Upper lobe of left lung (tissue), 6 donors: ENCODE results near the gene NPHP4. TPM values are rescaled to one million over a fixed set of nuclear protein-coding genes. Genes with fewer than 3 reads are reported as not detected.

Experiments
- ATAC-seq, 2 donors: fragments of 200-7000 bp; cut with Tn5 transposase; one replicate each; pipeline ENCODE4 v1.9.1; 2022; ENCODE audit warnings: mild to moderate bottlenecking in 2 of 2, moderate library complexity in 2 of 2; ENCODE audit not compliant: low FRiP score in 2 of 2
- DNase-seq, 2 donors: peaks; one replicate each; pipeline ENCODE4 v3.0.0-alpha.2; 2019 to 2020
- H3K27ac ChIP-seq, 4 donors: fragments of 200-600 bp; sonication (generic); one replicate each; pipeline ENCODE4 v1.5.1; 2016 to 2019
- H3K27me3 ChIP-seq, 4 donors: fragments of 200-600 bp; sonication (generic); one replicate each; pipeline ENCODE4 v1.5.1; 2017 to 2019
- H3K36me3 ChIP-seq, 4 donors: fragments of 200-600 bp; sonication (generic); one replicate each; pipeline ENCODE4 v1.5.1; 2016 to 2019
- H3K4me1 ChIP-seq, 4 donors: fragments of 200-600 bp; sonication (generic); one replicate each; pipeline ENCODE4 v1.5.1; 2018 to 2019
- H3K4me3 ChIP-seq, 4 donors: fragments of 200-600 bp; sonication (generic); one replicate each; pipeline ENCODE4 v1.5.1; 2017 to 2019; ENCODE audit warnings: mild to moderate bottlenecking in 2 of 4, moderate library complexity in 1 of 4
- H3K9me3 ChIP-seq, 4 donors: fragments of 200-600 bp; sonication (generic); one replicate each; pipeline ENCODE4 v1.5.1; 2018 to 2019
- CTCF ChIP-seq, 6 experiments: fragments of 450-650 bp in 4 of 6; fragments of 200-600 bp in 2 of 6; sonication (generic) in 2 of 6; IDR thresholded peaks; one replicate each; pipeline ENCODE4 v1.5.1; 2016 to 2019; ENCODE audit warnings: antibody characterized with exemption in 6 of 6
- EP300 ChIP-seq, 4 donors: sonication (generic); formaldehyde crosslinking; IDR thresholded peaks; one replicate each; pipeline ENCODE4 v1.5.1; 2017; ENCODE audit warnings: antibody characterized with exemption in 4 of 4, control low read depth in 2 of 4
- POLR2A ChIP-seq, 4 donors: fragments of 450-650 bp; IDR thresholded peaks; one replicate each; pipeline ENCODE4 v1.5.1; 2016 to 2017; ENCODE audit warnings: antibody characterized with exemption in 4 of 4, mild to moderate bottlenecking in 2 of 4
- POLR2AphosphoS5 ChIP-seq, 2 donors: sonication (generic); formaldehyde crosslinking; IDR thresholded peaks; one replicate each; pipeline ENCODE4 v1.5.1; 2017; ENCODE audit warnings: antibody characterized with exemption in 2 of 2
- WGBS, 2 donors: methylation state at CpG; one replicate each; pipeline ENCODE4 v1.1.5; 2017 to 2018; 5-methylcytosine and 5-hydroxymethylcytosine counted together
- total RNA-seq, 6 donors: library from RNA; depleted of rRNA in 4 of 6; stranded (reverse); fragments of >200 nt in 4 of 6; gene quantifications; one replicate each; pipeline versions ENCODE4 v1.1.0 to v1.2.1, GENCODE V29; 2016 to 2021
- donor health status: DM: no; HTN: no; CAD: no; lungs with moderate emphysema.
- donor health status: DM: no; HTN: yes; CAD: no; lungs with severe emphysema.

NPHP4 gene
- total RNA-seq, 6 donors from 2014 or later: 13.5 to 45.1 (median 19.9) TPM

DNA sequence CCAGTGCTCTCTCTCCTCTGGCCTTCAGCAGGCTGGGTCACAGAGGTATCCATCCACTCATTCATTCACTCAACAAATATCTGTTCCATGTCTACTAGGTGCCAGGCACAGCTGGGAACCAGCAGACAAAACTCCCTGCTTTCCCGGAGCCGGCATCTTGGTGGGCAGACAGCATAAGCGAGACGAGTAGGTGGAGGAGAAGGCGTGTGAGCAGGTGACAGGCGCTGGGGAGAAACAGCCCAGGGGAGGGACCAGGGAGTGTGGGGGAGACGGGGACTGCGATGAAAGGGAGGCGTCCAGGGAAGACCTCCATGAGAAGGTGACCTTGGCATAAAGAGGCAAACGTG is 42.5 kb upstream of the NPHP4 start:
- ATAC-seq: no peak
- DNase-seq: no peak
- TF ChIP-seq POLR2A (IDR thresholded peaks at IDR 0.05) (no peak), POLR2AphosphoS5 (IDR thresholded peaks at IDR 0.05) (no peak), CTCF (IDR thresholded peaks at IDR 0.05) (no peak), EP300 (IDR thresholded peaks at IDR 0.05) (no peak)

GRCh38 chr1:6033986-6034749 is 41.9 kb upstream of the NPHP4 start:
- 34 to 36% methylated on average over 15 to 18 of the region's 21 CpGs for WGBS, 2 donors

More for the DNA sequence above, 42.5 kb upstream of the NPHP4 start:
- H3K9me3 ChIP-seq: no peaks in the 10 kb centered on the region
- WGBS, 2 donors: 75 to 84% methylated on average over 10 of the region's 10 CpGs
- no peak overlapping the region for H3K27ac ChIP-seq
- no peak overlapping the region for H3K4me3 ChIP-seq
- H3K36me3 ChIP-seq: peaks cover 0 to under 1% (median 0%) of the 10 kb centered on the region in 4 donors
- H3K27me3 ChIP-seq: no peaks in the 10 kb centered on the region
- peaks cover 0 to 4% (median 0%) of the 10 kb centered on the region in 4 donors for H3K4me1 ChIP-seq

DNA sequence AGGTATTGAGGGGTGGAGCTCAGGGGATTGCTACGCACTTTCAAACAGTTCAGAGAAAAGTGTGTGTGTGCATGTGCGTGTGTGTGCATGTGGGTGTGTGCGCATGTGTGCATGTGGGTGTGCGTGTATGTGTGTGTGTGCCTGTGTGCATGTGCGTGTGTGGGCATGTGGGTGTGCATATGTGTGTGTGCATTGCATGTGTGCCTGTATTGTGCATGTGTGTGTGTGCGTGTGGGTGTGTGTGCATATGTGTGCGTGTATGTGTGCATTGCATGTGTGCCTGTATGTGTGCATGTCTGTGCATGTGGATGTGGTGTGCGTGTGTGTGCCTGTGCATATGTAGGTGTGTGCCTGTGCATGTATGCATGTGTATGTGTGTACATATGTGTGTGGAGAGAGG is 40.9 kb upstream of the NPHP4 start:
- H3K4me3 ChIP-seq: no peak overlapping the region
- peaks cover 0 to 3% (median 0%) of the 10 kb centered on the region in 4 donors for H3K36me3 ChIP-seq
- H3K27ac ChIP-seq: no peak overlapping the region
- ATAC-seq: no peak
- WGBS, 2 donors: 88 to 89% methylated on average over 8 of the region's 8 CpGs
- no peak for TF ChIP-seq POLR2A (IDR thresholded peaks at IDR 0.05)
- no peak for TF ChIP-seq EP300 (IDR thresholded peaks at IDR 0.05)
- no peak for TF ChIP-seq CTCF (IDR thresholded peaks at IDR 0.05)
- TF ChIP-seq POLR2AphosphoS5 (IDR thresholded peaks at IDR 0.05): no peak
- DNase-seq: no peak
- no peaks in the 10 kb centered on the region for H3K9me3 ChIP-seq
- H3K27me3 ChIP-seq: no peaks in the 10 kb centered on the region
- peaks cover 0 to 8% (median 6%) of the 10 kb centered on the region in 4 donors for H3K4me1 ChIP-seq

More at GRCh38 chr1:6033986-6034749, 41.9 kb upstream of the NPHP4 start:
- ATAC-seq (peak; percentile 66 to 72), DNase-seq (peak in 1 of 2 donors; percentile 51)
- H3K4me3 ChIP-seq: no peak overlapping the region
- H3K27me3 ChIP-seq: no peaks in the 10 kb centered on the region
- no peak overlapping the region for H3K27ac ChIP-seq
- H3K9me3 ChIP-seq: no peaks in the 10 kb centered on the region
- TF ChIP-seq CTCF (IDR thresholded peaks at IDR 0.05) (peak; percentile 58 to 79 (median 66)), POLR2AphosphoS5 (IDR thresholded peaks at IDR 0.05) (no peak), EP300 (IDR thresholded peaks at IDR 0.05) (no peak)
- H3K36me3 ChIP-seq: peaks cover 0 to 3% (median 0%) of the 10 kb centered on the region in 4 donors
- H3K4me1 ChIP-seq: peaks cover 0 to 4% (median 4%) of the 10 kb centered on the region in 4 donors

- Histone ChIP-seq H3K27ac (no peak overlapping the region), H3K4me3 (no peak overlapping the region), H3K36me3 (peaks cover 0 to 3% (median 0%) of the 10 kb centered on the region in 4 donors), H3K27me3 (no peaks in the 10 kb centered on the region), H3K9me3 (no peaks in the 10 kb centered on the region), H3K4me1 (peaks cover 0 to 18% (median 11%) of the 10 kb centered on the region in 4 donors)
- no peak for ATAC-seq
- no peak for DNase-seq
- 86 to 91% methylated on average over 2 of the region's 2 CpGs for WGBS, 2 donors
- no peak for TF ChIP-seq EP300 (IDR thresholded peaks at IDR 0.05)
- no peak for TF ChIP-seq POLR2AphosphoS5 (IDR thresholded peaks at IDR 0.05)
- TF ChIP-seq CTCF (IDR thresholded peaks at IDR 0.05): no peak
- no peak for TF ChIP-seq POLR2A (IDR thresholded peaks at IDR 0.05)
Observed at GRCh38 chr1:6030547-6031261, 38.5 kb upstream of the NPHP4 start.
